Heart left ventricle (tissue), 13 donors: ENCODE data around the gene ZNF587B.

Experiments used
- CTCF ChIP-seq, 12 donors: fragments of 200-600 bp; sonication (generic) in 4 of 12; IDR thresholded peaks; one replicate each; pipeline versions ENCODE4 v1.5.0 to v1.8.0; 2018 to 2022; ENCODE audit warnings: antibody characterized with exemption in 12 of 12, mild to moderate bottlenecking in 5 of 12
- POLR2A ChIP-seq, 2 donors: fragments of 450-650 bp; IDR thresholded peaks; one replicate each; pipeline ENCODE4 v1.6.1; 2017; ENCODE audit warnings: antibody characterized with exemption in 2 of 2, mild to moderate bottlenecking in 2 of 2, moderate library complexity in 2 of 2
- donor health status: ischemic (EF 13 %, LVEDD 7.1; RV severe dilation, severe dysfunction).
- donor health status: DM: no; HTN: yes; CAD: no.
- donor health status: DM: no; HTN: no; CAD: no.
- donor health status: ischemic (EF 25% LVEDD 6.9; RV normal size, moderate dysfunction).
- donor health status: ischemic (EF 25% LVEDD 5.7; RV mildly dilated, moderate dysfunction).
- donor health status: ischemic (EF 35%, LVEDD 5.7; RV mildly dilated, moderate dysfunction).
- donor health status: nonischemic (EF 11% LVEDD 7.7; RV severe dilation, severe dysfunction).
- donor health status: DM: yes; HTN: yes; CAD: no.
- donor health status: PGD.
- donor health status: ischemic (EF 29% LVEDD 5.4; RV normal size, mild dysfunction).
- donor health status: nonischemic (EF 23%, LVEDD 6.1; RV moderate dilation, normal function).

- TF ChIP-seq CTCF (IDR thresholded peaks at IDR 0.05) (no peak), POLR2A (IDR thresholded peaks at IDR 0.05) (no peak)
These were observed 43.8 kb upstream of the ZNF587B start for GRCh38 chr19:57786286-57786685.
